ENCODE data around the gene GPC1. TPM values are rescaled to one million over a fixed set of nuclear protein-coding genes. Genes with fewer than 3 reads are reported as not detected.

The GPC1 gene
- total RNA-seq, 4 donors from 2014 or later, result 0.88 to 62.2 (median 43.4) TPM

DNA sequence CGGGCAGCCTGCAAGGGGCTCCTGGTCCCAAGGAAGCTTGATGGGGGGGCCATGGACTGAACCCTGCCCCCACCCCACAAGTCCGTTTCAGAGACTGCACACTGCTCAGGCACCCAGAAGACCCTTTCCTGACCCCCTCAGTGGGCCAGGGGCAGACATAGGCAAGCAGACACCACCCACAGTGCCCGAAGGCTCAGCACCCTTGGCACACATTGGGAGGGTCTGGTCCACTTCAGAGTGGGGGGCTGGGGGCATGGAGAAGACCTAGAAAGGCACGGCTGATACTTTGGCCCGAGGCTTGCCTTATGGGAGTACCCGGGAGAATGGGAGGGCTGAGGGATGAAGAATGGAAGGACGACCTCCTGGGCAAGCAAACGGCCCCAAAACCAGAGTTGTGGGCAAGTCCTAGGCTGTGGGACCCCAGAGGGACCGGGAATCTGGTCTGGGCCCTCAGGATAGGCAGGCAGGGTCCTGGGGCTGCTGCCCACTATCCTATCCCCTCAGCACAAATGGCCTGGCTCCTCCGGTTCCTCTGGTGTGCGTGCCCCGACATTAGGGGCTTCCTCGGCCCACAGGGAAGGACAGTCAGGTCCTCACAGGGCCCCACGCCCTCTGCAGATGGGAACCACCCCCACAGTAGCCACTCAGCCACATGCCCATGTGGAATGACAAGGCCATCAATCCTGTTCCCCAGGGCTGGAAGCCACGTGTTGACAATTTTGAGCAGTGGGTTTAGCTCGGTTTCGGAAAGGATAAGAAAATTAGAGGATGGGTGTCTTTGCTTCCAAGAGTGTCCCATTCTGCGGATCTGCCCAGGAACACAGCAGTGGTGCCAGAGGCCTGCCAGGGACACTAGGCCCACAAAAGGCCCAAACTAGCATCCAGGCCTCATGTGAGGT lies 15.0 kb upstream of the GPC1 start:
- Histone ChIP-seq H3K27me3 (no peaks in the 10 kb centered on the region), H3K27ac (no peak overlapping the region), H3K4me1 (no peaks in the 10 kb centered on the region), H3K9me3 (no peaks in the 10 kb centered on the region), H3K36me3 (no peaks in the 10 kb centered on the region), H3K4me3 (no peak overlapping the region)
- TF ChIP-seq, protein P1, sequence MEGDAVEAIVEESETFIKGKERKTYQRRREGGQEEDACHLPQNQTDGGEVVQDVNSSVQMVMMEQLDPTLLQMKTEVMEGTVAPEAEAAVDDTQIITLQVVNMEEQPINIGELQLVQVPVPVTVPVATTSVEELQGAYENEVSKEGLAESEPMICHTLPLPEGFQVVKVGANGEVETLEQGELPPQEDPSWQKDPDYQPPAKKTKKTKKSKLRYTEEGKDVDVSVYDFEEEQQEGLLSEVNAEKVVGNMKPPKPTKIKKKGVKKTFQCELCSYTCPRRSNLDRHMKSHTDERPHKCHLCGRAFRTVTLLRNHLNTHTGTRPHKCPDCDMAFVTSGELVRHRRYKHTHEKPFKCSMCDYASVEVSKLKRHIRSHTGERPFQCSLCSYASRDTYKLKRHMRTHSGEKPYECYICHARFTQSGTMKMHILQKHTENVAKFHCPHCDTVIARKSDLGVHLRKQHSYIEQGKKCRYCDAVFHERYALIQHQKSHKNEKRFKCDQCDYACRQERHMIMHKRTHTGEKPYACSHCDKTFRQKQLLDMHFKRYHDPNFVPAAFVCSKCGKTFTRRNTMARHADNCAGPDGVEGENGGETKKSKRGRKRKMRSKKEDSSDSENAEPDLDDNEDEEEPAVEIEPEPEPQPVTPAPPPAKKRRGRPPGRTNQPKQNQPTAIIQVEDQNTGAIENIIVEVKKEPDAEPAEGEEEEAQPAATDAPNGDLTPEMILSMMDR (IDR thresholded peaks at IDR 0.05), result no peak
- no peak for TF ChIP-seq POLR2A (IDR thresholded peaks at IDR 0.05)
- peak in 1 of 2 donors; percentile 8 for DNase-seq
- intact Hi-C loops (cut with DNase I; ENCODE audit: low total_unique reads), result no loop called here

DNA sequence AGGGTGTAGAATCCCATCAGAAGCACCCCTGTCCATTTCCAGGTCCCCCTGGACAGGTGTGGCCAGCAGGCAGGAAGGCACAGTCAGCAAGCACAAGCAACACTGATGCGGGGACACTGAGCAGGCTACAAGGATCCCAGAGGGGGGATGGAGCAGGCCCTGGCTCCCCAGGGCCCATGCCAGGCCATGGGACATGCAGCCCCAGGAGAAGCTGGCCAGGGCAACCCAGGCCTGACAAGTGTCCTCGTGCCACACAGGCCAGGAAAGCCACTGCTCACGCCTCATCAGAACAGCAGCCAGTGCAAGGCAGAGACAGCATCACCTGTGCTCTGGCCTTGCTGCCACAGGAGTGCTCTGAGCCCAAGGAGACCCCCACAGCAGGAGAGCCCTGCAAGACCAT lies 14.1 kb upstream of the GPC1 start:
- Histone ChIP-seq H3K9me3 (peaks cover 0 to 2% of the 10 kb centered on the region in 2 donors), H3K4me1 (no peaks in the 10 kb centered on the region), H3K27ac (no peak overlapping the region), H3K27me3 (no peaks in the 10 kb centered on the region), H3K4me3 (no peak overlapping the region), H3K36me3 (no peaks in the 10 kb centered on the region)
- intact Hi-C loops (cut with DNase I; ENCODE audit: low total_unique reads), result no loop called here
- TF ChIP-seq, protein P1 (IDR thresholded peaks at IDR 0.05), result no peak
- no peak for TF ChIP-seq POLR2A (IDR thresholded peaks at IDR 0.05)
- peak in 1 of 2 donors; percentile 3 for DNase-seq

DNA sequence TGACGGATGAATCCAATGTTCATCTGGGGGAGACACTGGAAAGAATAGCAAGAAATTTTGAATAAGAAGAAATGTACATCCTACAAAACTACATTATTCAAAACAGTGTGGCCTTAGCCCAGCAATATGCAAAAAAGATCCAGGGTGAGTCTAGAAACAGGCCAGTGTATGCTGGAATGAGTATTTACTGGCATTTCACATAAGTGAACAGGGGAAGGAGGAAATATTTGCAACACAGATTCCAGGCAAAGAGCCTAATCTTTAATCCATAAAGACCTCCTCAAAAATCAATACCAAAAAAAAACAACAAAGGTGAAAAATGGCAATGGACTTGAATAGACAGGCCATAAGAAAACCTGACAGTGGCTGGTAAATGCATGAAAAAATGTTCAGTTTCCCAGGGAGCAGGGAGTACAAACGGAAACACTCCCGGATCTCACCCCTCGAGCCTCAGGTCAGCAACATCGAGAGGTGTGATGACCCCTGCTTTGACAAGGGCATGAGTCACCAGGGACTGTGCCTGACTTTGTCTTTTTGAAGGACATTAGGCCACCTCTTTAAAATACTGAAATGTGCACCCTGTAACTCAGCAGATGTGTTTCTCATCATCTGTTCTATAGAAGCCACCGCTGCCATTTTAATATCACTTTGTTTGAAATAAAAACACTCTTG lies 12.7 kb upstream of the GPC1 start:
- Histone ChIP-seq H3K4me1 (no peaks in the 10 kb centered on the region), H3K9me3 (peaks cover 0 to 2% of the 10 kb centered on the region in 2 donors), H3K27me3 (no peaks in the 10 kb centered on the region), H3K27ac (no peak overlapping the region), H3K36me3 (no peaks in the 10 kb centered on the region), H3K4me3 (no peak overlapping the region)
- no peak for DNase-seq
- intact Hi-C loops (cut with DNase I; ENCODE audit: low total_unique reads), result no loop called here
- no peak for TF ChIP-seq POLR2A (IDR thresholded peaks at IDR 0.05)
- TF ChIP-seq, protein P1 (IDR thresholded peaks at IDR 0.05), result no peak

DNA sequence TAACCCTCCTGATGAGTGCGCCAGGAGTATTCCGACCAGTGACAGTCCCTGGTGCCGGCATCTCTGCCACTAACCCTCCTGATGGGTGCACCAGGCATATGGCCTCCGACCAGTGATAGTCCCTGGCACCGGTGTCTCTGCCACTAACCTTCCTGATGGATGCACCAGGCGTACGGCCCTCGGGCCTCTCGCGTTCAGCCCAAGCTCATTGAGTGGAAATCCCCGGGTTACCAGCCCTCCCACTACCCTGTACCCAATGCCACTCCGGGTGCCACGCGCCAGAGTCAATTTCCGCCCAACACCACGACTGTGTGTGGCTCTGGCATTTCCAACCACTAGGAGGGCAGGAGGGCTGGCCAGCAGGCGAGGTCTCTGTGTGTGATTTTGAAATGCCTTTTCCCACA lies 11.7 kb upstream of the GPC1 start:
- Histone ChIP-seq H3K4me3 (no peak overlapping the region), H3K4me1 (no peaks in the 10 kb centered on the region), H3K9me3 (peaks cover 0 to 2% of the 10 kb centered on the region in 2 donors), H3K36me3 (no peaks in the 10 kb centered on the region), H3K27ac (no peak overlapping the region), H3K27me3 (no peaks in the 10 kb centered on the region)
- intact Hi-C loops (cut with DNase I; ENCODE audit: low total_unique reads), result no loop called here
- DNase-seq, result no peak
- no peak for TF ChIP-seq POLR2A (IDR thresholded peaks at IDR 0.05)
- TF ChIP-seq, protein P1 (IDR thresholded peaks at IDR 0.05), result no peak

Data from uterus (tissue), 4 donors.